Stimulated activated naive B cell treated with anti-CD40 and anti-IgM and Interleukin-4, amounts not matched to agents 10 μg/mL and 1 μg/mL and 100 μg/mL, for 72 hours (primary cell): ENCODE measurements around the gene OR2T10.
"Not testable (repeated sequence)": the region's sequence is repeated elsewhere in the genome, so short reads cannot be mapped to it uniquely, and the experiment has no call there.

Experiments
- ATAC-seq, 2 donors: fragments of 150-1000 bp; cut with Tn5 transposase; replicated peaks; 2 replicates each; pipeline ENCODE4 v1.10.0; 2021; ENCODE audit warnings: moderate library complexity in 1 of 2
- DNase-seq: peaks from one replicate; pipeline ENCODE4 v3.0.0; 2021
- H3K27ac Mint-ChIP-seq: one replicate; pipeline ENCODE4 v1.8.0; 2022; ENCODE audit warnings: mild to moderate bottlenecking, mixed read lengths
- H3K27me3 Mint-ChIP-seq, 2 donors: one replicate each; pipeline ENCODE4 v1.8.0; 2022; ENCODE audit warnings: mixed read lengths in 2 of 2
- H3K36me3 Mint-ChIP-seq, 2 donors: one replicate each; pipeline ENCODE4 v1.8.0; 2022; ENCODE audit warnings: mixed read lengths in 2 of 2, mild to moderate bottlenecking in 1 of 2
- H3K4me1 Mint-ChIP-seq, 2 donors: one replicate each; pipeline ENCODE4 v1.8.0; 2022; ENCODE audit warnings: mixed read lengths in 2 of 2, mild to moderate bottlenecking in 1 of 2
- H3K4me3 Mint-ChIP-seq, 2 donors: one replicate each; pipeline ENCODE4 v1.8.0; 2022; ENCODE audit warnings: mild to moderate bottlenecking in 2 of 2, mixed read lengths in 2 of 2, moderate library complexity in 1 of 2
- H3K9me3 Mint-ChIP-seq, 2 donors: one replicate each; pipeline ENCODE4 v1.8.0; 2022; ENCODE audit warnings: mixed read lengths in 2 of 2, mild to moderate bottlenecking in 1 of 2

The OR2T10 gene, protein sequence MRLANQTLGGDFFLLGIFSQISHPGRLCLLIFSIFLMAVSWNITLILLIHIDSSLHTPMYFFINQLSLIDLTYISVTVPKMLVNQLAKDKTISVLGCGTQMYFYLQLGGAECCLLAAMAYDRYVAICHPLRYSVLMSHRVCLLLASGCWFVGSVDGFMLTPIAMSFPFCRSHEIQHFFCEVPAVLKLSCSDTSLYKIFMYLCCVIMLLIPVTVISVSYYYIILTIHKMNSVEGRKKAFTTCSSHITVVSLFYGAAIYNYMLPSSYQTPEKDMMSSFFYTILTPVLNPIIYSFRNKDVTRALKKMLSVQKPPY

DNA sequence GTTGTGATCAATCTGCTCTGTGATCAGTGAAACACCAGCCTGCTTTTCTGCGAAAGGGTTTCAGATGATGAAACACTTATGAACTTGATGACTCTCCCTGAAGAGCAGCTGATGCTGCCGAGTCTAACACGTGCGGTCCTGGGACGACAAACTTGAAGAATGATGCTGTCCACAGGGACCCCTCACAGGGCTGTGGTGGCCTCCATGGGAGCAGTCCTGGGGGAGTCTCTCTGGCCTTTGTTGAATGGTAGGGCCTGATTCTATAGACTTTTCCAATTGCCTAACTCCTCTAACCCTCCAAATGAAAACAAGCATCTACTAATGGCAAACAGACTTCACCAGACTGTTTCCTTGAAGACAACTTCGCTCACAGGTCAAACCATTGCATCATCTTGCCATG lies at the start of gene OR2T10:
TSS of gene OR2T10 (minus strand) at position 112 of the 400 bp plus-strand sequence. CDS start 3,932 bp downstream, outside the sequence.
- Mint-ChIP-seq H3K4me3 (no peak within 1 kb of the TSS), H3K9me3 (peaks cover 0 to under 1% of the 10 kb centered on the region in 2 donors), H3K27ac (no peak within 1 kb of the TSS), H3K4me1 (peaks cover 0 to 9% of the 10 kb centered on the region in 2 donors), H3K36me3 (no peaks in the 10 kb centered on the region), H3K27me3 (peaks cover 0 to 12% of the 10 kb centered on the region in 2 donors)
- ATAC-seq, result no peak
- no peak for DNase-seq

DNA sequence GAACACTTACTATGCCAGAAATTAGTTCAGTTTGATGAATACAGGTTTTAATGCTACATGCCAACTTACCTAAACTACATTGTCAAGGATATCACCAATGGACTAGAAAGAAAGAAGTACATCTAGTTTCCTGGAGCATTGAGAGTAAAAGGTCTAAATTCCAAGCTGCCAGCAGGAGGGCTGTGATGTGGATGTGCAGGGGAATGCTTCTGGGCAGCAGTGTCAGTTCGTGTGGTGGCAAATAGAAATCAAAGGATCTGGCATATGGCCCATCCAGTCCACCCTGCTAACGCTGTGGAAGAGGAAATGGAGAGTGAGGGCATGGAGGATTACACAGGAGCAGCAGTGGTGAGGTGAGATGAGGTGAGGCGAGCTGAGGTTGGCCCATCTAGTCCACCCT lies 47.7 kb upstream of the OR2T10 start, which contains the start of gene OR2T35:
TSS of gene OR2T35 (minus strand) at position 101 of the 400 bp plus-strand sequence. CDS start 6,020 bp downstream, outside the sequence.
- H3K27me3 Mint-ChIP-seq, H3K36me3 Mint-ChIP-seq, DNase-seq, ATAC-seq, H3K4me3 Mint-ChIP-seq, H3K9me3 Mint-ChIP-seq: not testable (repeated sequence)
- peaks cover 8 to 11% of the 10 kb centered on the region in 2 donors for H3K4me1 Mint-ChIP-seq
- peak within 1 kb of the TSS; percentile 2 for H3K27ac Mint-ChIP-seq

DNA sequence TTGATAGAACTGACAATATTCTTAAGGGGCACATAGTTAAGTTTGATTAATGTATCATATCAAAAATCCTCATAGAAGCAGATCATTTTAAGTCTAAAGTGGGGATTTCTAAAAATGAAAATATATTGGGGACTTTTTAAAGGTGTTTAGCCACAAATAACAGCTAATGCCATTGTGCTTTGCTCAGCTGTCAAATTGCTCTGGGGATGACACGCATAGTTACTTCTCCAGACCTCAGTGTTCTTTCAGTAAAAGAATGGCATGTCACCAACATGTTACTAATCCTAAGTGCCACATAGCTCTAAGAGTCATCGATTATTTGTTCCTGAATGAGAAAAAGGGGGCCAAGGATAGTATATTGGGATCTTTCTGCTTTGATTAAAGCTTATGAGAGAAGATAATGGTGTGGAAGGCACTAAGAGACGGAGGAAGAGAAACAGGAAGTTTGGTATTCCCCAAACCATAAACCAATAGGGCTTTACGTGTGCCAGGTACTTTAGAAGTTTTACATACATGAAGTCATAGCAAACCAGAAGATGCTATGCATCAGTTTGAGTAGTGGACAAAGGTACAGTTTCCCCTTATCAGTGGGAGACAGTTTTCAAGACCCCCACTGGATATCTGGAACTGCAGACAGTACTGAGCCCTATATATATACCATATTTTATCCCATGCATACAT lies 45.6 kb upstream of the OR2T10 start:
- peak; percentile 93 to 95 for ATAC-seq
- not testable (repeated sequence) for H3K27ac Mint-ChIP-seq, H3K4me3 Mint-ChIP-seq, H3K36me3 Mint-ChIP-seq, H3K9me3 Mint-ChIP-seq, DNase-seq, H3K27me3 Mint-ChIP-seq
- H3K4me1 Mint-ChIP-seq, result peaks cover 7 to 11% of the 10 kb centered on the region in 2 donors

DNA sequence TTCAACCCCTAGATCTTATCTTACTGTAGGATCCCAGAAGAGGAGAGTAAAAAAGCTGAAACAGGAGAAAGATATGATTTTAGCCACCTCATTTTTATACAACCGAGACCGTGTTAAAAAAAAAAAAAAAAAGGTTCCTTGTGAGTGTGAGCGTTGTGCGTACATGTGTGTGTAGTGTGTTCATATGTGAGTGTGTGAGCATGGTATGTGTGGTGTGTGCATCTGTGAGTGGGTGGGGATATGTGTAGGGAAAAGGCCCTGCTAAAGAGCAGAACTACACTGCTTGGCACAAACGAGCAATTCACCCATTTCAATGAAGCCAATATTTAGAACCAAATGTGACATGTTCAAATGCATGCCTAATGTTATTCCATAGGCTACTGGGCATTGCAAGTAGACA lies 44.1 kb upstream of the OR2T10 start:
- ATAC-seq, DNase-seq, H3K9me3 Mint-ChIP-seq, H3K36me3 Mint-ChIP-seq, H3K27me3 Mint-ChIP-seq, H3K27ac Mint-ChIP-seq: not testable (repeated sequence)
- Mint-ChIP-seq H3K4me3 (peak overlapping the region in 1 of 2 donors; percentile 29), H3K4me1 (peaks cover 7 to 11% of the 10 kb centered on the region in 2 donors)

DNA sequence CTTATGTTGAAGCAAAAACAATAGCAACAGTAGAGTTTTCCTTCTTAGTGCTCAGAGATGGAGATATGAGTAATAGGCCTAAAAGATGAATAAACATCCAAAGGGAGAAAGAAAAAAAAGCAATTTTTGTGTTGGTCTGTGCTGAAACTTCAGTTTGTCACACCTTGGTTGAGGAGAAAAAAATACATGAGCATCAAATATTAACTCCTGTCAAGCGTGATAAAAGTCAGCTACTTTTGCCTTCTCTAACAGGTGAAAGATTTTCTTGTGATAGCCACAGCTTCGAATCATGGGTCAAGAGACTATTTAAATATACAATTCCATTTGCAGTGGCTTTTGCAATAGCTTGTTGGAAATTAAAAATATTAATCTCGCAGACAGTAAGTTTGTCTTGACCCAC lies 43.4 kb upstream of the OR2T10 start:
- DNase-seq, H3K27ac Mint-ChIP-seq, H3K36me3 Mint-ChIP-seq, H3K4me3 Mint-ChIP-seq, H3K9me3 Mint-ChIP-seq, H3K27me3 Mint-ChIP-seq: not testable (repeated sequence)
- peaks cover 7 to 11% of the 10 kb centered on the region in 2 donors for H3K4me1 Mint-ChIP-seq
- ATAC-seq, result peak in 1 of 2 donors; percentile 26

DNA sequence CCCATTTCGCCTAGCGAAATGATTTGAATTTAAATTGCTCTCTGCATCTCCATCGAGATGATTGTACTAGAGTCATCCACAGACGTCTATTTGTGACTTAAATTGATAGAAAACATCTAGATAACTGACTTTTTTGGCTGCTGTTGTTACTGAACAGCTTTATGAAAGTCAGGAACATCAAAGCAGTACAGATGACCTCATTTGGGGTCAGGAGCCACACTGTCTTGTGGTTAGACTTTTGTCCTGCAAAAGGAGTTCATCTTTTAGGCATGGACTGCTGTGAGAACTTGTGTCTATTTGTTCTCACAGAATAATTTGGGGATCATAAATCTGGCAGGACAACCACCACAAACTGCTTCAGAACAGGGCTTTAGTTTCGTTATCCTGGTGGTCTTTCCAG lies 42.2 kb upstream of the OR2T10 start:
- not testable (repeated sequence) for H3K36me3 Mint-ChIP-seq, ATAC-seq, H3K27me3 Mint-ChIP-seq, H3K27ac Mint-ChIP-seq, H3K9me3 Mint-ChIP-seq, H3K4me3 Mint-ChIP-seq, H3K4me1 Mint-ChIP-seq, DNase-seq

DNA sequence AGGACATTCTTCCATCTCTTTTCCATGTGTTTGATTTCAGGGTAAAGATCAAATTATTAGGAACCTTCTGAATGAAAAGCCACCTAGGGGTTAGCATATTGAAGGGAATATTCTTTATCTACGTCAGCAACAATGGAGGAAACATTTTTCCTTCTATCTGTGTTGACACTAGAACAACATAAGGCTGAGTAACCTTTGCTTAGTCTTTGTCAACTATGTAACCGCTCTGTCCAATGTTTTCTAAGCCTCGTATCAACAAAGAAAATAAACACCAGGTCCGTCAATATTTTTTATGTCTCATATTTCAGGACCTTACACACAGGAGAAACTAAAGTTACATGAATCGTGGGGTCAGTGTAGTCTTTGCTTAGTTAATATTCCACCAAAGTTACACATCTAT lies 39.1 kb upstream of the OR2T10 start:
- not testable (repeated sequence) for H3K36me3 Mint-ChIP-seq, DNase-seq, H3K4me1 Mint-ChIP-seq, ATAC-seq, H3K27ac Mint-ChIP-seq, H3K27me3 Mint-ChIP-seq, H3K9me3 Mint-ChIP-seq, H3K4me3 Mint-ChIP-seq

DNA sequence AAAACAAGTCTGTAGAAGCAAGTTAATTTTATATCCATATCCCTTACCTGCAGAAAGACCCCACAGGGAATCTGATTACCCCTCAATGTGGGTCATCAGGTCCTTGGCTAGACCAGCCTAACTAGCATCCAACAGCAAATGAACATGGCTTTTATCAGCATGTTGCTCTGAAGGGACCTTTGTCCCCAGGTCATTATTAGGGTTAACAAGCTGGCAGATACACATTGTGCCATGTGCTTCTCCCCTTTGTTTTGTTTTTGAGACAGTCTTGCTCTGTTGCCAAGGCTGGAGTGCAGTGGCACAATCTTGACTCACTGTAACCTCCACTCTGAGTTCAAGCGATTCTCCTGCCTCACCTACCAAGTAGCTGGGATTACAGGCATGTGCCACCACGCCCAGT lies 37.5 kb upstream of the OR2T10 start, which contains the start of gene OR2T11:
TSS of gene OR2T11 (minus strand) at position 101 of the 400 bp plus-strand sequence. CDS start 7,963 bp downstream, outside the sequence.
- not testable (repeated sequence) for H3K4me3 Mint-ChIP-seq, H3K27ac Mint-ChIP-seq, DNase-seq, H3K4me1 Mint-ChIP-seq, H3K27me3 Mint-ChIP-seq, H3K36me3 Mint-ChIP-seq, ATAC-seq, H3K9me3 Mint-ChIP-seq

DNA sequence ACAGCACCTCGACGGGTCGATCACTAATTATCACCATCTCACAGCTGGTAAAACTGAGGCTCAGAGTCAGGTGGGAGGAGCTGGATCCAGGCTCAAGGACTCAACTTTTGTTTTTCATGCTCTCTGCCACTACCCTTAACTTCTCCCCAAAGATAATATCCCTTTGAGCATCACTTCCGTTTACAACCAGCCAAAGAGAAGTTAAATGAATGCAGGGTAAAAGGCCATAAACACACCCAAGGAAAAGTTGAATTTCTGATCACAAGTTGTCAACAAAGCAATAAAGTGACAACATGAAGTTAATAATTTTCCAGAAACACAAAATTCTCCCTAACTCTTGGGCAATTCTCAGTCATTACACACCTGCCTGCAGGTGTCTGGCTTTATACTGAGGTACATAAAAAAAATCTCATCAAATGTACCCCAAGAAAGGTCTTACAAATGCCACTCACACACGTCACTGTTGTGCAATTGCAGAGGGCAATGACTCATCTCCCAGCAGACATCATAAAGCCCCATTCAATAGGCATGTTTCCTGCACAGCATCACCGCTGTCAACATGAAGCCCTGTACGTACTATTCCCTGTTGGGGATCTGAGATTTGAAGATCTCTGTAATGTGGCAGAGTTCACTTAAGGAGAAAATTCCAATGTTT lies 34.0 kb upstream of the OR2T10 start:
- H3K27me3 Mint-ChIP-seq, result peaks cover 0 to 5% of the 10 kb centered on the region in 2 donors
- H3K4me1 Mint-ChIP-seq, result peaks cover 4 to 6% of the 10 kb centered on the region in 2 donors
- DNase-seq (no peak), ATAC-seq (peak in 1 of 2 donors; percentile 38)
- no peak overlapping the region for H3K27ac Mint-ChIP-seq
- H3K4me3 Mint-ChIP-seq, result no peak overlapping the region
- H3K36me3 Mint-ChIP-seq, result no peaks in the 10 kb centered on the region
- H3K9me3 Mint-ChIP-seq, result no peaks in the 10 kb centered on the region

DNA sequence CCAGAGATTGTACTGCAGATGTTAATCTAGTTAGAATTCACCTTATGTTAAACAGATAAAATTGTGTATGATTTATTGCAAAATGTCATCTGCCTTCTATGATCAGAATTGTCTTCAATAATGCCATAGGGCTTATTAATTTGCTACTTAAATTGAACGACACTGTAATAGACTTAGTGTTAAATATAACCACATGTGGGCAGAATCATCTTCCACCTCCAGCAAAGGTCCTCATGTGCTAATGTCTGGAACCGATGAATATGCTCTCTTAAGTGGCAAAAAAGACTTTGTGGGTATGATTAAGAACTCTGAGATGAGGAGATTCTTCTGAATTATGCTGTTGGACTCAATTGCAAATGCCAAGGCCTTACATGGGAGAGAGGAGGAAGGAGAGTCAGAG lies 33.1 kb upstream of the OR2T10 start:
- peaks cover 4 to 6% of the 10 kb centered on the region in 2 donors for H3K4me1 Mint-ChIP-seq
- no peak for DNase-seq
- no peak for ATAC-seq
- no peaks in the 10 kb centered on the region for H3K9me3 Mint-ChIP-seq
- no peak overlapping the region for H3K4me3 Mint-ChIP-seq
- H3K27me3 Mint-ChIP-seq, result peaks cover 0 to 5% of the 10 kb centered on the region in 2 donors
- no peak overlapping the region for H3K27ac Mint-ChIP-seq
- H3K36me3 Mint-ChIP-seq, result no peaks in the 10 kb centered on the region

DNA sequence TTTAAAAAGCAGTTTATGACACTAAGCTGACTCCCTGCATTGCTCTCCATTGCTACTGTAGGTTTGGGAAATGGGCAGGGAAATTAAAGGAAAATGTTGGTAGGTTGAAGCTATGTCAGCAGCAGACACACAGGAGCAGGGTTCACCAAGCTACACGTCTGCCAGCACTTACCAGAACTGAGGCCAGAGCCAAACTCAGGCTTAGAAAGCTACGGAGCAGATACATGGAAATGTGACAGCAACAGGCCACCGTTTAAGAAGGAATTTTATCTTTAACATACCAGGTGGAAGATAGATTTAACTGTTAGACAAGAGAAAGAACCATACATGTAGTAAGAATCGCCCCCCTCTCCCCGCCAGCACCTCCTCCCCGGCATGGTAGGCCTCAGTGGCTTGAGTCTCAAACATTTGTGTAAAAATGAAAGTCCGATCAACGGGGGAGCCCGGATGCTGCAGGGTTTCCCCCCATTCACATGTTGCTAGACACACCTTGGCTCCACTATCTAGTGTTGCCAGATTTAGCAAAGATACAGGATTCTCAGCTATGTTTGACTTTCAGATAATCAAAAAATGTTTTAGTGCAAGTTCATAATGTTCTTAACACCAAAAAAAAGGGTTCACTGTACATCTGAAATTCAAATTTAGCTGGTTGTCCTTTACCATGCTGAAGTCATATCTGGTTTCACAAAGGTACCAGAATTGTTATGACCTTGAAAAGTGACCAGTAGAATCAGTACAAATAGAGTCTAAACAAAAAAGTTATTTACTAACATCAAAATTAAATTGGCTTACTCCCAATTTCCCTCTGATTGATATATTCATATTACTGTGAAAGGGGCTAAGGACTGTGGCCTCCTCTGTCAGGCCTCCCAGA lies 30.7 kb upstream of the OR2T10 start:
- Mint-ChIP-seq H3K4me3 (no peak overlapping the region), H3K27me3 (peaks cover 0 to 5% of the 10 kb centered on the region in 2 donors), H3K4me1 (peaks cover 4 to 8% of the 10 kb centered on the region in 2 donors), H3K27ac (peak overlapping the region; percentile 57), H3K36me3 (no peaks in the 10 kb centered on the region), H3K9me3 (no peaks in the 10 kb centered on the region)
- DNase-seq (no peak), ATAC-seq (peak in 1 of 2 donors; percentile 73)

DNA sequence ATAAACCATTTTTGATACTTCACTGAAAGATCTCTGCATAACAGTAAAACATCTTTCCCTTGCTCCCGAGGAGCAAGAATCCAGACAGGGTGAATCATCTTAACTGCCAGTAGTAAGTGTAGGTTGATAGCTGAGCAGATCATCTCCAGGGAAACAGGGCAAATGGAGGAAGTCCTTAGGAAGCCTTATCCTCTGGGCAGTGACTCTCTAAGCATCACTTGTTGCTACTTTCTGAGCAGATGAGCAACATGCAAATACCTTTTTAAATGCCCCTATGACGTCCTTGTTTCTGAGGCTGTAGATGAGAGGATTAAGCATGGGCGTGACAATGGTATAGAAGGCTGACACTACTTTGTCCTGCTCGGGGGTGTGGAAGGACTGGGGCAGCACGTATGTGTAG lies 28.5 kb upstream of the OR2T10 start:
- Mint-ChIP-seq H3K27ac (no peak overlapping the region), H3K9me3 (no peaks in the 10 kb centered on the region), H3K4me1 (peaks cover 9 to 16% of the 10 kb centered on the region in 2 donors), H3K36me3 (no peaks in the 10 kb centered on the region), H3K27me3 (peaks cover 0 to 5% of the 10 kb centered on the region in 2 donors), H3K4me3 (no peak overlapping the region)
- no peak for ATAC-seq
- DNase-seq, result no peak

DNA sequence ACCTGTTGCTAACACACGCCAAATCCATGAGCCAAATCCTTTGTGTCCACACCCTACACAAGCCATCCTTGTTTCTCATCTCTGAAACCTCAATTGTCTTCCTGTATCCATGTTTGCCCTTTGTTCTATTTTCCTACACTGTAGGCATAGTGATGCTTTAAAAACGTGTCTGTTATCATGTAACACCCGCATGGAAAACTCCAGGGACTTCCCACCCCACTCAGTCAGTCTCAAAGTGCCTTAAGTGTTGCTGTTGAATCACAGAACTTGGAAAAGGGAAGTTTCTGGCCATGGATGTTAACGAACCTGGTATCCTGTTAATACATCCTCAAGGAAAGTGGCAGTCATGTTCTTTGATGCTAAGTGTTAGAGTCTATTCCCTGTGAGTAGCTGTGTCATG lies 27.7 kb upstream of the OR2T10 start:
- H3K4me1 Mint-ChIP-seq, result peaks cover 9 to 16% of the 10 kb centered on the region in 2 donors
- DNase-seq (no peak), ATAC-seq (no peak)
- H3K36me3 Mint-ChIP-seq, result no peaks in the 10 kb centered on the region
- H3K27me3 Mint-ChIP-seq, result peaks cover 0 to 5% of the 10 kb centered on the region in 2 donors
- no peaks in the 10 kb centered on the region for H3K9me3 Mint-ChIP-seq
- H3K27ac Mint-ChIP-seq, result no peak overlapping the region
- H3K4me3 Mint-ChIP-seq, result no peak overlapping the region
